Muscle of back (tissue), 11 donors: ENCODE results near the gene PITPNM1. TPM values are rescaled to one million over a fixed set of nuclear protein-coding genes. Genes with fewer than 3 reads are reported as not detected.
"Not testable (repeated sequence)": the region's sequence is repeated elsewhere in the genome, so short reads cannot be mapped to it uniquely, and the experiment has no call there.

Experiments
- DNase-seq, 3 donors: peaks; one replicate each; pipeline versions ENCODE4 v3.0.0 to v3.0.0-alpha.2; 2013
- polyA plus RNA-seq, 10 donors: library from polyadenylated mRNA; unstranded; fragments of 120-200 nt; gene quantifications; one replicate each; pipeline ENCODE4 v1.2.1, GENCODE V29; 2013; ENCODE audit not compliant: insufficient read length in 10 of 10

The PITPNM1 gene
- polyA plus RNA-seq, 10 donors: 6.0 to 9.9 (median 8.3) TPM

- no peak for DNase-seq
Observed at GRCh38 chr11:67523556-67524479, 18.7 kb upstream of the PITPNM1 start.

- DNase-seq: no peak
Observed at GRCh38 chr11:67522844-67523555, 17.8 kb upstream of the PITPNM1 start, which contains the start of gene CABP2. CABP2 (minus strand) TSS chr11:67523446; CDS start chr11:67523326, 120 bp downstream.

DNA sequence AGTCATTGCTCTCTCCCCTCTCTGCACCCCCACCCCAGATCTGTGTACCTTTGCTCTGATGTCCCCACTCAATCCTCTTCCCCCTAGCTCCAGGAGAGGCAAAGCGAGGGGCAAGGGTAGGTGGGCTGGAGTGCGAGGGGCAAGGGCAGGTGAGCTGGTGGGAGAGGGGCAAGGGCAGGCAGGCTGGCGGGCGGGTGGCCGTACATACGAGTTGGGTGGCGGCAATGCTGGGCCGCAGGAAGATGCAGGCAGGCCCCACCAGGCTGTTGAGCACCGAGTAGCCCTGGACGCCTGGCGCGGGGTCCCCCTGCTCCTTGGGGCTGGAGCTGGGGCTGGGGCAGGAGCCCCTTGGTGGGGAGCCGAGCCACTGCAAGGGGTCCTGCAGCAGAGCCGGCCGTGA is 17.2 kb upstream of the PITPNM1 start:
- DNase-seq: no peak

GRCh38 chr11:67521924-67522323 is 16.8 kb upstream of the PITPNM1 start:
- DNase-seq: no peak

- no peak for DNase-seq
Observed at GRCh38 chr11:67520856-67521824, 16.0 kb upstream of the PITPNM1 start.

GRCh38 chr11:67519726-67520125 is 14.6 kb upstream of the PITPNM1 start:
- DNase-seq: no peak

GRCh38 chr11:67517784-67518552 is 12.8 kb upstream of the PITPNM1 start:
- DNase-seq: no peak

GRCh38 chr11:67516806-67517205 is 11.6 kb upstream of the PITPNM1 start:
- no peak for DNase-seq

GRCh38 chr11:67514116-67514515 is 9.0 kb upstream of the PITPNM1 start:
- DNase-seq: no peak

GRCh38 chr11:67511558-67511957 is 6.4 kb upstream of the PITPNM1 start:
- not testable (repeated sequence) for DNase-seq

DNA sequence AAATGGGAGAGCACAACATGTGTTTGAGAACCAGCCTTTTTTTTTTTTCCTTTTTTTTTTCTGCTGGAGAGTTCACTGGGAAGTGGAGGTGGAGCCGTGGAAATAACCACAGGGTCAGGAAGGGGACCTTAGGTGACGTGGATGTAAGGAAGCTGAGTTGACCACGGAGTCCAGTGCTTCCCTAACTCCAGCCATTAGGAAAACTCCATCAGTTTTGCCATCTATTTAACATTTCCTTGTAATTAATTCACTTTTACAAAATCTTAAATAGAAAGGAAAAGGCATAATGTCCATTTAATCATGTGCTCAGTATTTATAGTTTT is 4.8 kb upstream of the PITPNM1 start:
- DNase-seq: no peak

DNA sequence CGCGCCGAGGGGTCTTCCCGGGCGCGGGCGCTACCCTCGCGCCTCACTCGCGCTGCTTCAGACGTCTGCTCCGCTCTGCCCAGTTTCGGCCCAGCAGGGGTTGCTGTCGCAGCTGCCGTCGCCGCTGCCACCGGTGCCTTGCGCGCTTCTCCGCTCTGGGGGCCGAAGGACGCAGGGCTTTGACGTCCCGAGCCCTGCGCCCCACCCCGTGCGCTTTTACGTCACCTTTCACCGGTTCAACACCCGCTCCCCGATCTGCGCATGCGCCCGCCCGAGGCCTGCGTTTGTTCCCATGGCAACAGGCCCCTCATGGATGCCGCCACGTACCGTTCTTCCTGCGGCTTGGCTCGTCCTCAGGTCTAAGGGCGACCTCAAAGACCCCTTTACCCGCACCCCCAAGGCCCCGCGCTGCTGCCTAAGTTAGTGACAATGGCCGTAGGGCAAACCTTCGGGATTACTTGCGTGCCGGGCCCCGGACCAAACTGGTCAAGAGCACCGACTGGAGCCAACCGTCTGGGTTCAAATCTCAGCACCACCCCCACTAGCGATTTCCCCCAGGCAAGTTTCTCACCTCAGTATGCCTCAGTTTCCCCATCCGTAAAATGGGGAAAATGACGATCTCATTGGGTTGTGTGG is 3.4 kb upstream of the PITPNM1 start:
- peak; percentile 94 to 98 (median 96) for DNase-seq

DNA sequence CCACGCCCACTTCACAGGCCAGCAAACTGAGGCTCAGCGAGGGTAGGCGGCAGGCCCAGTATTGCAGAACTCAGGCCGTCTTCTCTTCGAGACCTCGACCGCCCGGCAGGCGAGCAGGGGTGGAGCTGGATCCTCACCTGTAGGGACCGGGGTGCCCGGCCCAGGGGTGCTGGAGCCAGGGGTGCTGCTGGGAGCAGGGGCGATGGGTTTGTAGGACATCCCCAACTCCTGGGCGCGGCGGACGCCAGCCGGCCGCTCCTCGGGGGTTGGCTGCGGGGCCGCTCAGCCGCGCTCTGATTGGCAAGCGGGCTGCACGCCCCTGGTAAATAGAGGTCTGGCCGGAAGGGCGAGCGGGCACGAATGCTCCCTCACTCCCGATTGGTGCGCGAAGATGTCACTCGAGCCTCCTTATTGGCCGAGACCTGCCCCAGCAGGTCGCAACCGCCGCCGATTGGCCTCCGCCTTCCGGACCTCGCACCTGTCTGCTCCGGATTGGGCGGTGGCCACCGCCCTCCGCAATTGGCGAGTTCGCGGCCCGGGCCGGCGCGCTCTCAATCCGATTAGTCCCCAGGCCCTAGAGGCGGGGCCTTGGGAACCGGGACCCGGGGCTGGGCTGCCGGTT is 2.8 kb upstream of the PITPNM1 start, which contains the start of gene CDK2AP2:
TSS of gene CDK2AP2 (minus strand) at position 299 of the 622 bp plus-strand sequence. CDS start at position 219, 80 bp downstream.
- peak; percentile 96 to 99 (median 98) for DNase-seq

DNA sequence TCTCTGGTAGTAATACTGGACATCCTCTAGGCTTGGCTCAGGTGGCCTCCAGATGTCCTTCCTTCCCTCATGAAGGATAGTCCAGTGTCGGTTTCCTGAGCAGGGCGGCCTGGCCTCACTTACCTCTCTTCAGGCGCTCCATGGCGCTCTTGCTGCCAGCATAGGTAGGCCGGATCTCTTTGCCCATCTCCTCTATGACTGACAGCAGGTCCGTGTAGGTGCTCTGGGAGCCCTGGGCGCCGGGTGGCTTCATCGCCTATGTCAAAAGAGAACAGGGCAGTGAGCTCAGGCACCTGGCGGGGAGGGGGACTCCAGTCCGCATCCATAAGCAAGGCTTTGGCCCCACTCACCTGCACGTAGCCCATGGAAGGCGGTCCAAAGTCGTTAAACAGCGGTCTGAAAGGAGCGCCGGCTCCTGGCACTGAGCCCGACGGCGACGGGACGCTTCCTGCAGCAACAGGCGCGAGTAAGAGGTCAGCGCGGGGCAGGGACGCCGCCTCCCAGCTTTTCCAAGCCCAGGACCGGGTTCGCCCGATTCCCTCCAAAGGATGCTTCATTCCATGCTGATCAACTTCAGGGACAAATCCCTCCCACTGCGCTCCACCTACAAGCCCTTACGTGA is 2.2 kb upstream of the PITPNM1 start:
- peak in 2 of 3 donors; percentile 24 to 33 for DNase-seq

GRCh38 chr11:67506426-67507051 is 1.4 kb upstream of the PITPNM1 start:
- DNase-seq: no peak

DNA sequence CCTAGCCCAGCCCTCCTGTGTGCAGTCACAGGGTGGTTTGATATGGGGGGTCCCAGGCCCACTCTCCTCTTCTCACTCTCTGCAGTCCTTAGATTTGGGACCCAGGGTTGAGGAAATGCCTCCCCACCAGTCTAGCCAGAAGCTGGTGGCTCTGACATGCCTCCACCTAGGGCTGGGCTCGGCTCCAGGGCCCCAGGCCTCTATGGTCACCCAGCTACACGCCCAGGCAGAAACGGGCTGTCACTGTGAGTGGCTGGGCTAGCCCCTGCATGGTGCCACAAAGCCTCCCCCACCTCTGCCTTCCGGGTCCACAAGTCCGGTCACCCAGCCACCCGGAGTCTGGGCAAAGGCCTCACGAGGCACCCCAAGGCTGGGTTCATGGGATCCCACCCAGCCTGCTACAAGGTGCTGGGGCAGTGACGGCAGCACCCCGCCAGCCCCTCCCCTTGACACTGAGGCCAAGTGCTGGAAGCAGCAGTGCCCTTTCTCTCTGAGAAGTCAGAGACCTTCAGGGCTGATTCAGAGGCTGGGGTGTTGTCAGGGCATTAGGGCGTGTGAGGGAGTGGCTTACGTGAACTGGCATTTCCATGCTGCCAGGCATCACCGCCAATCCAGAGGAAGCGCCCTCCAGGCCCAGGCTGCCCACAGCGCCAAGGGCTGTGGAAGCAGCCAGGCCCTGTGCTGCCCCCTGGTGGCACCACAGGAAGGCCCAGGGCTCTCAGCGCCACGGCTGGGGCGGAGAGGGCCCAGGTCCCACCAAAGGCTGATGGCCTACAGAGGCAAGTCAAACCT is 638 bp upstream of the PITPNM1 start:
- DNase-seq: peak; percentile 72 to 92 (median 88)

- DNase-seq: peak in 2 of 3 donors; percentile 27 to 54
Observed at GRCh38 chr11:67504005-67504949, 886 bp downstream of the PITPNM1 start.
